ENCODE data around the gene NECTIN3. TPM values are rescaled to one million over a fixed set of nuclear protein-coding genes. Genes with fewer than 3 reads are reported as not detected.
A peak's percentile ranks its signal among the peaks of the same experiment; 100 is the strongest.

NECTIN3 gene
- total RNA-seq, 1 experiment from 2014 or later, result 110 TPM

- no peaks in the 10 kb centered on the region for H3K27me3 Mint-ChIP-seq (ENCODE audit: unreplicated experiment)
- peaks cover 62% of the 10 kb centered on the region for H3K36me3 Mint-ChIP-seq (ENCODE audit: insufficient read depth, unreplicated experiment)
- CTCF ChIA-PET, result interaction anchor here (0.6 to 0.7 kb wide), 2 partner anchors 324 to 1173 kb away, joined by 3 to 12 read pairs; no protein-coding TSS in a partner anchor
- H3K4me3 Mint-ChIP-seq (ENCODE audit: low read depth, unreplicated experiment), result peak overlapping the region; percentile 86
- H3K4me1 Mint-ChIP-seq (ENCODE audit: low read depth, unreplicated experiment), result peaks cover 12% of the 10 kb centered on the region
- TF ChIP-seq CTCF (IDR thresholded peaks at IDR 0.05; ENCODE audit: unreplicated experiment), result no peak
- intact Hi-C loops (cut with micrococcal nuclease; ENCODE audit: unreplicated experiment), result loop anchor here (2.0 to 10.0 kb wide), 7 partner anchors 17 to 1267 kb away; no protein-coding TSS in a partner anchor
- BruUV-seq (replicated peaks), result no TSS peak
- no peaks in the 10 kb centered on the region for H3K9me3 Mint-ChIP-seq (ENCODE audit: low read depth, unreplicated experiment)
- peak overlapping the region; percentile 89 for H3K27ac Mint-ChIP-seq (ENCODE audit: unreplicated experiment)
- peak; percentile 23 for DNase-seq
These were observed 660 bp downstream of the NECTIN3 start for GRCh38 chr3:111072031-111072921.

- H3K27ac Mint-ChIP-seq (ENCODE audit: unreplicated experiment), result peak overlapping the region; percentile 89
- peaks cover 62% of the 10 kb centered on the region for H3K36me3 Mint-ChIP-seq (ENCODE audit: insufficient read depth, unreplicated experiment)
- no peak for DNase-seq
- intact Hi-C loops (cut with micrococcal nuclease; ENCODE audit: unreplicated experiment), result loop anchor here (2.0 to 10.0 kb wide), 7 partner anchors 16 to 1268 kb away; no protein-coding TSS in a partner anchor
- peak overlapping the region; percentile 86 for H3K4me3 Mint-ChIP-seq (ENCODE audit: low read depth, unreplicated experiment)
- TSS peak; percentile 37 for BruUV-seq (replicated peaks)
- no peaks in the 10 kb centered on the region for H3K27me3 Mint-ChIP-seq (ENCODE audit: unreplicated experiment)
- H3K9me3 Mint-ChIP-seq (ENCODE audit: low read depth, unreplicated experiment), result no peaks in the 10 kb centered on the region
- no peak for TF ChIP-seq CTCF (IDR thresholded peaks at IDR 0.05; ENCODE audit: unreplicated experiment)
- CTCF ChIA-PET, result interaction anchor here (0.7 to 1.0 kb wide), 3 partner anchors 407 to 758 kb away, joined by 3 to 4 read pairs (median 4); no protein-coding TSS in a partner anchor
- H3K4me1 Mint-ChIP-seq (ENCODE audit: low read depth, unreplicated experiment), result peaks cover 7% of the 10 kb centered on the region
These were observed 1.6 kb downstream of the NECTIN3 start for GRCh38 chr3:111073218-111073617.

GRCh38 chr3:111076732-111077131 is 5.1 kb downstream of the NECTIN3 start:
- H3K4me3 Mint-ChIP-seq (ENCODE audit: low read depth, unreplicated experiment), result peak overlapping the region; percentile 51
- intact Hi-C loops (cut with micrococcal nuclease; ENCODE audit: unreplicated experiment), result loop anchor here (5.0 to 10.0 kb wide), 7 partner anchors 264 to 1544 kb away; no protein-coding TSS in a partner anchor
- no peaks in the 10 kb centered on the region for H3K9me3 Mint-ChIP-seq (ENCODE audit: low read depth, unreplicated experiment)
- peaks cover 41% of the 10 kb centered on the region for H3K36me3 Mint-ChIP-seq (ENCODE audit: insufficient read depth, unreplicated experiment)
- H3K27ac Mint-ChIP-seq (ENCODE audit: unreplicated experiment), result no peak overlapping the region
- H3K4me1 Mint-ChIP-seq (ENCODE audit: low read depth, unreplicated experiment), result peaks cover 6% of the 10 kb centered on the region
- CTCF ChIA-PET, result interaction anchor here (1.0 kb wide), 1 partner anchor 9 kb away, joined by 5 read pairs; no protein-coding TSS in a partner anchor
- no peaks in the 10 kb centered on the region for H3K27me3 Mint-ChIP-seq (ENCODE audit: unreplicated experiment)
- no peak for TF ChIP-seq CTCF (IDR thresholded peaks at IDR 0.05; ENCODE audit: unreplicated experiment)
- BruUV-seq (replicated peaks), result no TSS peak
- DNase-seq, result peak; percentile 31

GRCh38 chr3:111077369-111077768 is 5.8 kb downstream of the NECTIN3 start:
- DNase-seq, result no peak
- Mint-ChIP-seq H3K4me1 (ENCODE audit: low read depth, unreplicated experiment) (peaks cover 6% of the 10 kb centered on the region), H3K27me3 (ENCODE audit: unreplicated experiment) (no peaks in the 10 kb centered on the region), H3K36me3 (ENCODE audit: insufficient read depth, unreplicated experiment) (peaks cover 34% of the 10 kb centered on the region), H3K4me3 (ENCODE audit: low read depth, unreplicated experiment) (peak overlapping the region; percentile 51), H3K9me3 (ENCODE audit: low read depth, unreplicated experiment) (no peaks in the 10 kb centered on the region), H3K27ac (ENCODE audit: unreplicated experiment) (peak overlapping the region; percentile 66)
- intact Hi-C loops (cut with micrococcal nuclease; ENCODE audit: unreplicated experiment), result loop anchor here (5.0 to 10.0 kb wide), 7 partner anchors 265 to 1545 kb away; no protein-coding TSS in a partner anchor
- no TSS peak for BruUV-seq (replicated peaks)
- TF ChIP-seq CTCF (IDR thresholded peaks at IDR 0.05; ENCODE audit: unreplicated experiment), result no peak
- CTCF ChIA-PET, result interaction anchor here (1.0 kb wide), 1 partner anchor 10 kb away, joined by 5 read pairs; no protein-coding TSS in a partner anchor
